Inferior parietal cortex (tissue), 1 donor: ENCODE results near the gene FARSA.
"Not testable (repeated sequence)": the region's sequence is repeated elsewhere in the genome, so short reads cannot be mapped to it uniquely, and the experiment has no call there.

Source experiments
- DNase-seq: peaks from one replicate; pipeline ENCODE4 v3.0.0-alpha.2; 2016; ENCODE audit errors: extremely low spot score

FARSA gene

GRCh38 chr19:12890787-12891552 is 42.5 kb downstream of the FARSA start, which contains the start of gene GCDH:
Gene GCDH (plus strand): TSS chr19:12891160. CDS start chr19:12891305, 145 bp downstream.
- peak; percentile 99 for DNase-seq

GRCh38 chr19:12890299-12890786 is 43.2 kb downstream of the FARSA start:
- DNase-seq = not testable (repeated sequence)

GRCh38 chr19:12888006-12888603 is 45.4 kb downstream of the FARSA start:
- no peak for DNase-seq

- DNase-seq = no peak
Measured at GRCh38 chr19:12886969-12887747, 46.4 kb downstream of the FARSA start, which contains the start of gene KLF1. Gene KLF1 (minus strand): TSS chr19:12887201. CDS start chr19:12887140, 61 bp downstream.

- DNase-seq = no peak
Measured at GRCh38 chr19:12886651-12886968, 46.9 kb downstream of the FARSA start.

GRCh38 chr19:12885749-12886650 is 47.5 kb downstream of the FARSA start:
- no peak for DNase-seq

GRCh38 chr19:12884926-12885748 is 48.4 kb downstream of the FARSA start:
- DNase-seq = peak; percentile 52

GRCh38 chr19:12884627-12884925 is 48.9 kb downstream of the FARSA start:
- no peak for DNase-seq

GRCh38 chr19:12884202-12884601 is 49.3 kb downstream of the FARSA start:
- DNase-seq = no peak

- DNase-seq = no peak
Measured at GRCh38 chr19:12882589-12882988, 50.9 kb downstream of the FARSA start.

GRCh38 chr19:12881172-12881808 is 52.2 kb downstream of the FARSA start, which contains the start of gene DNASE2:
Gene DNASE2 (minus strand): TSS chr19:12881449. CDS start chr19:12881375, 74 bp downstream.
- DNase-seq = peak; percentile 86

GRCh38 chr19:12880551-12881171 is 52.9 kb downstream of the FARSA start:
- DNase-seq = no peak

- DNase-seq = no peak
Measured at GRCh38 chr19:12875086-12875485, 58.4 kb downstream of the FARSA start.

- DNase-seq = no peak
Measured at GRCh38 chr19:12873891-12874745, 59.4 kb downstream of the FARSA start.

GRCh38 chr19:12872941-12873890 is 60.3 kb downstream of the FARSA start:
- no peak for DNase-seq
